Tibial nerve (tissue), 4 donors: ENCODE measurements around the gene NPHP4. TPM values are rescaled to one million over a fixed set of nuclear protein-coding genes. Genes with fewer than 3 reads are reported as not detected.

Source experiments
- DNase-seq, 2 donors: peaks; one replicate each; pipeline ENCODE4 v3.0.0-alpha.2; 2019; ENCODE audit warnings: low spot score in 2 of 2
- H3K27ac ChIP-seq, 4 donors: fragments of 200-600 bp; sonication (generic) in 3 of 4; one replicate each; pipeline ENCODE4 v1.5.1; 2017 to 2019; ENCODE audit warnings: mild to moderate bottlenecking in 1 of 4
- H3K27me3 ChIP-seq, 2 donors: fragments of 200-600 bp; sonication (generic) in 1 of 2; one replicate each; pipeline versions ENCODE4 v1.5.1 to v1.6.0; 2017 to 2019
- H3K36me3 ChIP-seq, 3 donors: fragments of 200-600 bp; sonication (generic); one replicate each; pipeline ENCODE4 v1.5.1; 2018 to 2019
- H3K4me1 ChIP-seq, 4 donors: fragments of 200-600 bp; sonication (generic) in 3 of 4; one replicate each; pipeline ENCODE4 v1.5.1; 2017 to 2019
- H3K4me3 ChIP-seq, 4 donors: fragments of 200-600 bp; sonication (generic) in 3 of 4; one replicate each; pipeline ENCODE4 v1.5.1; 2017 to 2019; ENCODE audit warnings: mild to moderate bottlenecking in 1 of 4, moderate library complexity in 1 of 4
- H3K9me3 ChIP-seq, 4 donors: fragments of 200-600 bp; sonication (generic) in 3 of 4; one replicate each; pipeline ENCODE4 v1.5.1; 2017 to 2019
- EP300 ChIP-seq, 2 donors: sonication (generic); formaldehyde crosslinking; IDR thresholded peaks; one replicate each; pipeline ENCODE4 v1.6.1; 2017; ENCODE audit warnings: antibody characterized with exemption in 2 of 2, mild to moderate bottlenecking in 1 of 2
- POLR2A ChIP-seq, 2 donors: fragments of 450-650 bp; IDR thresholded peaks; one replicate each; pipeline ENCODE4 v1.6.1; 2017; ENCODE audit warnings: antibody characterized with exemption in 2 of 2, mild to moderate bottlenecking in 2 of 2, moderate library complexity in 2 of 2
- WGBS, 2 donors: methylation state at CpG; one replicate each; pipeline ENCODE4 v1.1.5; 2018; 5-methylcytosine and 5-hydroxymethylcytosine counted together
- total RNA-seq, 4 donors: library from RNA; depleted of rRNA; stranded (reverse); fragments of >200 nt; gene quantifications; one replicate each; pipeline ENCODE4 v1.1.0, GENCODE V29; 2016
- TF ChIP-seq, protein P1 (sequence below), 5 experiments: fragments of 200-600 bp in 3 of 5; fragments of 450-650 bp in 2 of 5; sonication (generic) in 3 of 5; IDR thresholded peaks; one replicate each; pipeline ENCODE4 v1.5.1; 2016 to 2019; ENCODE audit warnings: antibody characterized with exemption in 5 of 5, mild to moderate bottlenecking in 3 of 5, moderate library complexity in 2 of 5

NPHP4 gene
- total RNA-seq, 4 donors from 2014 or later, result 14.7 to 34.5 (median 28.0) TPM

GRCh38 chr1:5906966-5907365, 85.3 kb downstream of the NPHP4 start:
- H3K4me1 ChIP-seq, result no peaks in the 10 kb centered on the region
- H3K4me3 ChIP-seq, result no peak overlapping the region
- WGBS, 2 donors, result 91 to 96% methylated on average over 12 of the region's 12 CpGs
- TF ChIP-seq EP300 (IDR thresholded peaks at IDR 0.05) (no peak), POLR2A (IDR thresholded peaks at IDR 0.05) (no peak)
- TF ChIP-seq, protein P1, sequence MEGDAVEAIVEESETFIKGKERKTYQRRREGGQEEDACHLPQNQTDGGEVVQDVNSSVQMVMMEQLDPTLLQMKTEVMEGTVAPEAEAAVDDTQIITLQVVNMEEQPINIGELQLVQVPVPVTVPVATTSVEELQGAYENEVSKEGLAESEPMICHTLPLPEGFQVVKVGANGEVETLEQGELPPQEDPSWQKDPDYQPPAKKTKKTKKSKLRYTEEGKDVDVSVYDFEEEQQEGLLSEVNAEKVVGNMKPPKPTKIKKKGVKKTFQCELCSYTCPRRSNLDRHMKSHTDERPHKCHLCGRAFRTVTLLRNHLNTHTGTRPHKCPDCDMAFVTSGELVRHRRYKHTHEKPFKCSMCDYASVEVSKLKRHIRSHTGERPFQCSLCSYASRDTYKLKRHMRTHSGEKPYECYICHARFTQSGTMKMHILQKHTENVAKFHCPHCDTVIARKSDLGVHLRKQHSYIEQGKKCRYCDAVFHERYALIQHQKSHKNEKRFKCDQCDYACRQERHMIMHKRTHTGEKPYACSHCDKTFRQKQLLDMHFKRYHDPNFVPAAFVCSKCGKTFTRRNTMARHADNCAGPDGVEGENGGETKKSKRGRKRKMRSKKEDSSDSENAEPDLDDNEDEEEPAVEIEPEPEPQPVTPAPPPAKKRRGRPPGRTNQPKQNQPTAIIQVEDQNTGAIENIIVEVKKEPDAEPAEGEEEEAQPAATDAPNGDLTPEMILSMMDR (IDR thresholded peaks at IDR 0.05), result no peak
- no peak for DNase-seq
- no peaks in the 10 kb centered on the region for H3K9me3 ChIP-seq
- H3K36me3 ChIP-seq, result peaks cover 0 to 78% (median 6%) of the 10 kb centered on the region in 3 donors
- H3K27ac ChIP-seq, result no peak overlapping the region
- no peaks in the 10 kb centered on the region for H3K27me3 ChIP-seq

- 93 to 97% methylated on average over 6 of the region's 6 CpGs for whole genome bisulfite sequencing, 2 donors
- H3K27ac ChIP-seq, result no peak overlapping the region
- no peak overlapping the region for H3K4me3 ChIP-seq
- TF ChIP-seq POLR2A (IDR thresholded peaks at IDR 0.05) (no peak), EP300 (IDR thresholded peaks at IDR 0.05) (no peak)
- TF ChIP-seq, protein P1 (IDR thresholded peaks at IDR 0.05), result no peak
- no peaks in the 10 kb centered on the region for H3K27me3 ChIP-seq
- no peaks in the 10 kb centered on the region for H3K4me1 ChIP-seq
- peaks cover 0 to 79% (median 6%) of the 10 kb centered on the region in 3 donors for H3K36me3 ChIP-seq
- no peaks in the 10 kb centered on the region for H3K9me3 ChIP-seq
- no peak for DNase-seq
These were observed 86.1 kb downstream of the NPHP4 start for GRCh38 chr1:5906116-5906515.

DNA sequence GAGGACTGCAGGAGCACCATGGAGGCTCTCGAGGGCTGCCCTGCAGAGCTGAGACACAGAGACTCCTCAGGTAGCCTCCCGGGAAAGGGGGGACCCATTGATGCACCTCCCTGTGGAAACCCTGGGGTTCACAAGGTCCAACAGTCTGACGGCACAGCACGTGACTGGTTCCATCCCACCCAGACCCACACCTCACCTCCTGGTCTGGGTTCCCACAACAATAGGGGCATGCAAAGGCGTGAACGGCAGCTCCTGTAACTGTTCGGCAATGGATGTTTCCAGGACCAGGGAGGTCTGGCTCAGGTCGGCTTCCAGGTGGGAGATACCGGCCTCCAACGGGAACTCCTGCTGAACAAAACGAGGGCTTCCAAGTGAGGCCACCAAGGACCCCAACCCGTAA, 86.8 kb downstream of the NPHP4 start:
- Histone ChIP-seq H3K4me3 (no peak overlapping the region), H3K27ac (no peak overlapping the region), H3K36me3 (peaks cover 0 to 73% (median 6%) of the 10 kb centered on the region in 3 donors), H3K27me3 (no peaks in the 10 kb centered on the region), H3K4me1 (no peaks in the 10 kb centered on the region), H3K9me3 (no peaks in the 10 kb centered on the region)
- TF ChIP-seq EP300 (IDR thresholded peaks at IDR 0.05) (no peak), POLR2A (IDR thresholded peaks at IDR 0.05) (no peak)
- TF ChIP-seq, protein P1 (IDR thresholded peaks at IDR 0.05), result no peak
- DNase-seq, result peak in 1 of 2 donors; percentile 1
- WGBS, 2 donors, result 90 to 96% methylated on average over 12 of the region's 12 CpGs

DNA sequence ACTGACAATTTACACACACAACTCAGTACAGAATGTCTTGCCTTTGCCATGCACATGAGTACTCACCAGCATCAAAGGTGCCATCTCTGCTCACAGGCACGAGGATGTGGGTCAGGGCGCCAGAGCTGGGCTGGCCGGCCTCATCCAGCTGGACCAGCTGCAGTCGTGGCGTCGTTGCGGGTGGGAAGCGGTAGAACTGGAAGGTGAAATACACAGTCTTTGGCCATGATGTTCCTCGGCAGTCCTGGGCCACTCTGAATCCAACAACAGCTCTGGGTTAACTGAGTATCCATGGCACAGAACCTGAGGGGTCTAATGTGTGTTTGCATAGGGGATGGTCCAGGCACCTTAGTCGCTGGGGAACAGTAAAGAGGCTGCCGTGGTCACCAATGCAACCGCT, 87.7 kb downstream of the NPHP4 start:
- H3K4me1 ChIP-seq, result no peaks in the 10 kb centered on the region
- no peaks in the 10 kb centered on the region for H3K9me3 ChIP-seq
- H3K27ac ChIP-seq, result no peak overlapping the region
- peaks cover 0 to 73% (median 6%) of the 10 kb centered on the region in 3 donors for H3K36me3 ChIP-seq
- WGBS, 2 donors, result 92 to 93% methylated on average over 12 of the region's 12 CpGs
- DNase-seq, result peak in 1 of 2 donors; percentile 5
- H3K4me3 ChIP-seq, result no peak overlapping the region
- H3K27me3 ChIP-seq, result no peaks in the 10 kb centered on the region
- no peak for TF ChIP-seq POLR2A (IDR thresholded peaks at IDR 0.05)
- TF ChIP-seq, protein P1 (IDR thresholded peaks at IDR 0.05), result no peak
- no peak for TF ChIP-seq EP300 (IDR thresholded peaks at IDR 0.05)

DNA sequence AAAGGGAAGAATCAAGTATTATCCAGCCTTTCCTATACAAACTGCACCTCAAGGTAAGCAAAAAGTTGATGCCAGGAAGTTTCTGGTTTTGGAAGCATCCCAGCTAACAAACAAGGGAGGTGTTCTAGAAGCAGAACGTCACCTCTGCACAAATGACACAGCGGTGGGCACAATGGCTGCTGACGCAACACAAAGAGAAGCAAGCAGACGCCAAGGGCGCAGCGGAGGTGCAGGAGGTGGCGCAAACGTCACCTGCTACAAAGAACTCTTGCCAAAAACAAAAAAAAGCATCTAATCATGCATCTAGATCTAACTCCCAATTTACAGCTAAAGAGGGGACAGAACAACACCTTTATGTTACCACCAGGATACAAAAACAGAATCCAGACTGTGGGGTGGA, 88.5 kb downstream of the NPHP4 start:
- WGBS, 2 donors, result 91 to 96% methylated on average over 8 of the region's 8 CpGs
- H3K4me3 ChIP-seq, result no peak overlapping the region
- no peak for DNase-seq
- H3K9me3 ChIP-seq, result no peaks in the 10 kb centered on the region
- TF ChIP-seq, protein P1 (IDR thresholded peaks at IDR 0.05), result no peak
- no peak for TF ChIP-seq POLR2A (IDR thresholded peaks at IDR 0.05)
- no peak for TF ChIP-seq EP300 (IDR thresholded peaks at IDR 0.05)
- no peaks in the 10 kb centered on the region for H3K27me3 ChIP-seq
- no peak overlapping the region for H3K27ac ChIP-seq
- H3K36me3 ChIP-seq, result peaks cover 0 to 76% (median 6%) of the 10 kb centered on the region in 3 donors
- H3K4me1 ChIP-seq, result no peaks in the 10 kb centered on the region
